Ovary (tissue), 9 donors: ENCODE measurements around the gene MON1A. TPM values are rescaled to one million over a fixed set of nuclear protein-coding genes. Genes with fewer than 3 reads are reported as not detected.

Experiments used
- DNase-seq, 5 donors: peaks; one replicate each; pipeline ENCODE4 v3.0.0-alpha.2; 2019 to 2020
- H3K27ac ChIP-seq, 2 donors: fragments of 200-600 bp; one replicate each; pipeline versions ENCODE4 v1.5.1 to v1.8.0; 2019 to 2022
- H3K27me3 ChIP-seq: fragments of 200-600 bp; one replicate; pipeline ENCODE4 v1.8.0; 2022
- H3K36me3 ChIP-seq: fragments of 200-600 bp; sonication (generic); one replicate; pipeline ENCODE4 v1.5.1; 2019
- H3K4me1 ChIP-seq: one replicate; pipeline ENCODE4 v1.8.1; 2013; ENCODE audit warnings: mild to moderate bottlenecking, moderate library complexity; ENCODE audit not compliant: insufficient read depth
- H3K4me3 ChIP-seq: fragments of 200-600 bp; sonication (generic); one replicate; pipeline ENCODE4 v1.5.1; 2017
- H3K9me3 ChIP-seq, 2 donors: fragments of 200-600 bp in 1 of 2; sonication (generic) in 1 of 2; one replicate each; pipeline versions ENCODE4 v1.5.1 to v1.8.1; 2013 to 2019; ENCODE audit warnings: mild to moderate bottlenecking in 1 of 2, moderate library complexity in 1 of 2
- CTCF ChIP-seq, 3 donors: fragments of 450-650 bp in 2 of 3; fragments of 200-600 bp in 1 of 3; IDR thresholded peaks; one replicate each; pipeline versions ENCODE4 v1.5.1 to v1.8.0; 2016 to 2022; ENCODE audit warnings: antibody characterized with exemption in 3 of 3, mild to moderate bottlenecking in 1 of 3
- WGBS, 3 donors: extraction: QIAGEN DNeasy Blood & Tissue Kit in 1 of 3; methylation state at CpG; one replicate each; pipeline versions ENCODE4 v1.1.5 to v1.1.7; 2013 to 2017; 5-methylcytosine and 5-hydroxymethylcytosine counted together
- intact Hi-C, 4 donors: fragments of 100-400 bp; cut with DNase I; formaldehyde crosslinking; loops; one replicate each; pipeline versions ENCODE4 v1.11.0 to v1.15.1; 2022 to 2023
- polyA plus RNA-seq, 2 donors: library from polyadenylated mRNA; stranded (reverse); fragments of 200-250 nt in 1 of 2; fragments of 350-450 nt in 1 of 2; fragmentation: Illumina TruSeq in 1 of 2; extraction: RNeasy Lipid Tissue Mini Kit (QIAGEN cat#74804) in 1 of 2; gene quantifications; one replicate each; pipeline ENCODE4 v1.2.3, GENCODE V29; 2013 to 2014
- small RNA-seq: library from RNA; depleted of rRNA; stranded (forward); fragments of <200 nt; gene quantifications from one replicate; pipeline ENCODE3, GENCODE V24; 2016
- total RNA-seq, 7 donors: library from RNA; depleted of rRNA in 2 of 7; stranded (reverse); fragments of >200 nt in 2 of 7; fragmentation: NEBNext Ultra II Directional in 3 of 7; extraction: Animal tissue kit (Norgen Biotek cat#: 25700) in 3 of 7; gene quantifications; one replicate each; pipeline versions ENCODE4 v1.1.0 to v1.2.4, GENCODE V29; 2016 to 2023
- donor health status: DM: no; HTN: no; CAD: no; lungs with moderate emphysema.
- donor health status: DM: no; HTN: no; CAD: no.
- donor health status: Bipolar disorder and iron deficiency.
- donor health status: DM: yes; HTN: yes; CAD: no.
- donor health status: DM: no; HTN: no; CAD: no.
- donor health status: DM: yes; HTN: yes; CAD: no.

MON1A gene
- total and polyA plus RNA-seq, 9 donors: 2.8 to 13.2 (median 7.1) TPM

- no peak for TF ChIP-seq CTCF (IDR thresholded peaks at IDR 0.05)
- Histone ChIP-seq H3K27me3 (no peaks in the 10 kb centered on the region), H3K27ac (no peak overlapping the region), H3K4me1 (peaks cover 6% of the 10 kb centered on the region), H3K9me3 (no peaks in the 10 kb centered on the region), H3K4me3 (no peak overlapping the region), H3K36me3 (no peaks in the 10 kb centered on the region)
- no peak for DNase-seq
- 75 to 81% (median 78%) methylated on average over 12 of the region's 12 CpGs for WGBS, 3 donors
- intact Hi-C loops: loop anchor here in 1 of 4 donors (10.0 kb wide), 1 partner anchor 165 kb away; no protein-coding TSS in a partner anchor
These were observed 69.9 kb downstream of the MON1A start for GRCh38 chr3:49859576-49860305.

Small RNA genes within 50 kb of the gene (small RNA-seq; reads per million reads assigned to genes)
- gene RN7SL217P: not detected

Other genes starting within 250 kb of the MON1A start
- 10 to 100 TPM in 6 of 7 donors, 1 to 10 TPM in 1; 5.2 to 91.0 (median 17.3) TPM for gene MST1, start 240.3 kb downstream of the MON1A start, total RNA-seq
- 10 to 100 TPM in 1 of 2 donors, 1 to 10 TPM in 1; 3.5 to 31.3 TPM for gene MST1, start 240.3 kb downstream of the MON1A start, polyA plus RNA-seq
- 10 to 100 TPM; 15.9 to 37.6 (median 24.0) TPM for gene RNF123, start 240.3 kb downstream of the MON1A start, total RNA-seq
- gene RNF123, start 240.3 kb downstream of the MON1A start, polyA plus RNA-seq: 10 to 100 TPM; 16.3 to 26.2 TPM
- 1 to 10 TPM in 1 of 7 donors, under 1 TPM in 3, not detected in 3; 0.22 to 2.0 (median 0.31) TPM for gene AMIGO3, start 210.1 kb downstream of the MON1A start, total RNA-seq
- gene AMIGO3, start 210.1 kb downstream of the MON1A start, polyA plus RNA-seq: under 1 TPM in 1 of 2 donors, not detected in 1; 0.77 TPM
- gene GMPPB, start 205.9 kb downstream of the MON1A start, total RNA-seq: 10 to 100 TPM; 14.5 to 38.5 (median 29.2) TPM
- gene GMPPB, start 205.9 kb downstream of the MON1A start, polyA plus RNA-seq: 1 to 10 TPM; 4.7 to 9.4 TPM
- 10 to 100 TPM; 27.9 to 52.4 (median 47.0) TPM for gene IP6K1, start 143.3 kb downstream of the MON1A start, total RNA-seq
- gene IP6K1, start 143.3 kb downstream of the MON1A start, polyA plus RNA-seq: 10 to 100 TPM; 31.3 to 48.5 TPM
- gene CDHR4, start 129.9 kb downstream of the MON1A start, total RNA-seq: 10 to 100 TPM in 1 of 7 donors, 1 to 10 TPM in 4, not detected in 2; 1.3 to 37.7 (median 3.1) TPM
- gene CDHR4, start 129.9 kb downstream of the MON1A start, polyA plus RNA-seq: under 1 TPM in 1 of 2 donors, not detected in 1; 0.16 TPM
- gene INKA1, start 126.5 kb downstream of the MON1A start, total RNA-seq: 1 to 10 TPM; 1.8 to 5.0 (median 3.4) TPM
- 1 to 10 TPM in 1 of 2 donors, under 1 TPM in 1; 0.25 to 5.5 TPM for gene INKA1, start 126.5 kb downstream of the MON1A start, polyA plus RNA-seq
- 10 to 100 TPM; 41.6 to 84.9 (median 76.3) TPM for gene UBA7, start 115.9 kb downstream of the MON1A start, total RNA-seq
- gene UBA7, start 115.9 kb downstream of the MON1A start, polyA plus RNA-seq: 10 to 100 TPM; 29.3 to 58.0 TPM
- 1 to 10 TPM; 1.8 to 4.5 (median 2.9) TPM for gene TRAIP, start 73.2 kb downstream of the MON1A start, total RNA-seq
- 1 to 10 TPM; 1.9 to 2.8 TPM for gene TRAIP, start 73.2 kb downstream of the MON1A start, polyA plus RNA-seq
- under 1 TPM in 1 of 7 donors, not detected in 6; 0.18 TPM for gene CAMKV, start 59.9 kb downstream of the MON1A start, total RNA-seq
- gene CAMKV, start 59.9 kb downstream of the MON1A start, polyA plus RNA-seq: not detected
- 1 to 10 TPM; 1.1 to 2.2 (median 1.4) TPM for gene MST1R, start 25.9 kb downstream of the MON1A start, total RNA-seq
- gene MST1R, start 25.9 kb downstream of the MON1A start, polyA plus RNA-seq: 1 to 10 TPM in 1 of 2 donors, under 1 TPM in 1; 0.98 to 1.8 TPM
- 100 to 1,000 TPM in 1 of 7 donors, 10 to 100 TPM in 6; 70.1 to 108 (median 88.0) TPM for gene RBM6, start 10.3 kb upstream of the MON1A start, total RNA-seq
- 100 to 1,000 TPM in 1 of 2 donors, 10 to 100 TPM in 1; 76.1 to 108 TPM for gene RBM6, start 10.3 kb upstream of the MON1A start, polyA plus RNA-seq
- 100 to 1,000 TPM; 146 to 202 (median 165) TPM for gene RBM5, start 159.1 kb upstream of the MON1A start, total RNA-seq
- 100 to 1,000 TPM; 123 to 207 TPM for gene RBM5, start 159.1 kb upstream of the MON1A start, polyA plus RNA-seq
- 10 to 100 TPM in 2 of 7 donors, 1 to 10 TPM in 5; 1.9 to 31.5 (median 7.2) TPM for gene SEMA3F, start 225.5 kb upstream of the MON1A start, total RNA-seq
- 1 to 10 TPM; 3.5 to 8.3 TPM for gene SEMA3F, start 225.5 kb upstream of the MON1A start, polyA plus RNA-seq